Measurements from ENCODE around the gene CRTC3.

The CRTC3 gene

GRCh38 chr15:90583471-90584252 is 53.9 kb downstream of the CRTC3 start:
- TF ChIP-seq POLR2A (IDR thresholded peaks at IDR 0.05; ENCODE audit: low read depth, low read length): no peak
- FAIRE-seq (no peak), DNase-seq (ENCODE audit: insufficient read length, low spot score) (no peak)

DNA sequence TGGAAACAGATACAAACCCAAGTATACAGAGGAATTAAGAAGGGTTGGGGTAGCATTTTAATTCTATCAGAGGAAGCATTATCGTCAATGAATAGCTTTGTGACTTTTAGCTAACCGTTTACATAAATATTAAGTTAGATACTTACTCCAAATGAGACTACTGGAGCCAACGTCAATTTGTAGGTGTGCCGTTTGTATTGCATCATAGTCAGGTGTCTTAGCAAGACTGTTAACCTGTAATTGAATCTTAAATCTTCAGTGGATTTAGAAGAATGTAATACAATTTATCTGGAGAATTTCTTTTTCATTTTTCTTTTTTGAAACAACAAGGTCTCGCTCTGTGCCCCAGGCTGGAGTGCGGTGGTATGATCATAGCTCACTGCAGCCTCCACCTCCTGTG is 55.1 kb downstream of the CRTC3 start:
- FAIRE-seq (no peak), DNase-seq (ENCODE audit: insufficient read length, low spot score) (no peak)
- TF ChIP-seq POLR2A (IDR thresholded peaks at IDR 0.05; ENCODE audit: low read depth, low read length): no peak

GRCh38 chr15:90585863-90586262 is 56.1 kb downstream of the CRTC3 start:
- no peak for DNase-seq (ENCODE audit: insufficient read length, low spot score)
- FAIRE-seq: no peak
- no peak for TF ChIP-seq POLR2A (IDR thresholded peaks at IDR 0.05; ENCODE audit: low read depth, low read length)

- DNase-seq (ENCODE audit: insufficient read length, low spot score): no peak
- FAIRE-seq: no peak
- no peak for TF ChIP-seq POLR2A (IDR thresholded peaks at IDR 0.05; ENCODE audit: low read depth, low read length)
These were observed 57.2 kb downstream of the CRTC3 start for GRCh38 chr15:90586948-90587347.

GRCh38 chr15:90588427-90588826 is 58.7 kb downstream of the CRTC3 start:
- TF ChIP-seq POLR2A (IDR thresholded peaks at IDR 0.05; ENCODE audit: low read depth, low read length): no peak
- FAIRE-seq: no peak

DNA sequence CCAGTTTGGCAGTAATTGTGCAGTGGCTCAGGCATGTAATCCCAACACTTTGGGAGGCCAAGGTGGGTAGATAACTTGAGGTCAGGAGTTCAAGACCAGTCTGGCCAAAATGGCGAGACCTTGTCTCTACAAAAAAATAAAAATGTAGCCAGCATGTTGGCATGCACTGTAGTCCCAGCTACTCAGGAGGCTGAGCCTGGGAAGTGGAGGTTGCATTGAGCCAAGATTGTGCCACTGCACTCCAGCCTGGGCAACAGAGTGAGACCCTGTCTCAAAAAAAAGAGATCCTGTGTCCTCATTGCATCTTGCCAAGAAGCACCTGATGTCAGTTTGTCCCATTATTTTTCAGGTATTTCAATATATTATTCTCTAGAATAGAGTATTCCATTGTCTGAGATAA is 61.8 kb downstream of the CRTC3 start:
- no peak for FAIRE-seq
- no peak for DNase-seq (ENCODE audit: insufficient read length, low spot score)
- TF ChIP-seq POLR2A (IDR thresholded peaks at IDR 0.05; ENCODE audit: low read depth, low read length): no peak

More at GRCh38 chr15:90588427-90588826, 58.7 kb downstream of the CRTC3 start:
- DNase-seq (ENCODE audit: insufficient read length, low spot score): no peak

- peak; percentile 39 for DNase-seq (ENCODE audit: insufficient read length, low spot score)
- TF ChIP-seq POLR2A (IDR thresholded peaks at IDR 0.05; ENCODE audit: low read depth, low read length): no peak
- peak; percentile 20 for FAIRE-seq
These were observed 62.6 kb downstream of the CRTC3 start for GRCh38 chr15:90592131-90592881.

DNA sequence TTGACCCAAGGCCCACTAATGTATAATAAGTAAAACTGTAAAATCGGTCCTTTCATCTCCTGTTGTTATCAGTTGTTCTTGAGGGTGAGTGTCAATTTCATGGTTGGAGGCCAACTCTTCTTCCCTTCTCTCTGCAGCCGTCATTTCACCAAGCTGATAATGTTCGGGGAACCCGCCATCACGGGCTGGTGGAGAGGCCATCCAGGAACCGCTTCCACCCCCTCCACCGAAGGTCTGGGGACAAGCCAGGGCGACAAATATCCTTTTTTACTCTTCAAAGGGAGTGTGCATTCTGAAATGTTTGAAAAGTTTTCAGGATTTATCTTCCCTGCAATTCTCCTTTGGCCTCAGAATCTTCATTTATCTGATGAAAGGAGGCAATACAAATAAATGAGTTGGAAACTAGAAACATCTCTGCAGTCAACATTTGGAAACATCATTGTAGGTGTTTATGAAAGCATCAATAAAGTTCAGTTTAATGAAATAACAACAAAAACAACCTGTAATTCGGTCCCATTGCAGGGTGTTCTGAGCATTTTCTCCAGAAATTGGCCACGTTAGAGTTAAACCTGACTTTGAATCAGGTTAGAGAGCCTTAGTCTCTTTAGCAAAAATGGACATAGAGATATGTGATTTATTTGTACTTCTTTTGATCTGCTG is 63.9 kb downstream of the CRTC3 start:
- FAIRE-seq (no peak), DNase-seq (ENCODE audit: insufficient read length, low spot score) (no peak)
- no peak for TF ChIP-seq POLR2A (IDR thresholded peaks at IDR 0.05; ENCODE audit: low read depth, low read length)

DNA sequence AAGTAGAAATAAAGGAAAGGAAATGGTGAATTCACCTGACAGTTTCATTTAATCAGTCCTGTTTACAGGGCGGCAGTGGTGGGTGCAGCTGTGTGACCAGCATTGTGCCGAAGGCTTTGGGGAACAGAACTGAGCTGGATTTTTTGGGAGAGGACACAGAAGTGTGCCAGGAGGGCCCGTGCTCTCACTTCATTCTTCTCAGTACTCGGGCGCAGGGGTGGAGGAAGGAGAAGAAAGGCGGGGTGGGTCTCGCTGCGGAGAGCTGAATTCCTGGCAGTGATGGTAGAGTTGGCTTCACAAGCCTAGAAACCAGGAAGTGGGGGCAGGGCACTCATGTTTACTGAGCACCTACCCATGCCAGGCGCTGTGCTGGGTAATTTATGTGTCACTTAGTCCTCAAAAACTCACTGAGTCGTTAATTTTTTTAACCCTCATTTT is 64.6 kb downstream of the CRTC3 start:
- no peak for TF ChIP-seq POLR2A (IDR thresholded peaks at IDR 0.05; ENCODE audit: low read depth, low read length)
- DNase-seq (ENCODE audit: insufficient read length, low spot score) (no peak), FAIRE-seq (no peak)

DNA sequence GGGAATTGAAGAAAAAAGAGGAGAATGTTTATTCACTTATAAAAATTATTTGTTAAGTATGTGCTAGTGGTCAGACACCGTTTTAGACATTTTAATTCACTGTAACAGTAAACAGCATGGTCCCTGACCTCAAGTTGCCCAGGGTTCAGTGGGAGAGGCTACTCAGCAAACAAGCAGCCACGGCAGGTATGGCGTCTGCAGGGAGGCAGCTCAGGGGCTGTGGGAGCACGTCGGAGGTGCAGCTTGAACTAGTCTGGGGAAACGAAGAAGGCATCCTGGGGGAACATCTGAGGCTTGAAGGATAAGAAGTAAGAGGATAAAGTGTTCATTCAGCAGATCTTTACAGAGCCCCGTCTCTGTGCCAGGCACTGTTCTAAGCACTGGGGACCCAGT is 66.0 kb downstream of the CRTC3 start:
- FAIRE-seq (no peak), DNase-seq (ENCODE audit: insufficient read length, low spot score) (no peak)
- TF ChIP-seq POLR2A (IDR thresholded peaks at IDR 0.05; ENCODE audit: low read depth, low read length): no peak

- TF ChIP-seq POLR2A (IDR thresholded peaks at IDR 0.05; ENCODE audit: low read depth, low read length): no peak
- DNase-seq (ENCODE audit: insufficient read length, low spot score) (no peak), FAIRE-seq (no peak)
These were observed 67.2 kb downstream of the CRTC3 start for GRCh38 chr15:90596943-90597342.

DNA sequence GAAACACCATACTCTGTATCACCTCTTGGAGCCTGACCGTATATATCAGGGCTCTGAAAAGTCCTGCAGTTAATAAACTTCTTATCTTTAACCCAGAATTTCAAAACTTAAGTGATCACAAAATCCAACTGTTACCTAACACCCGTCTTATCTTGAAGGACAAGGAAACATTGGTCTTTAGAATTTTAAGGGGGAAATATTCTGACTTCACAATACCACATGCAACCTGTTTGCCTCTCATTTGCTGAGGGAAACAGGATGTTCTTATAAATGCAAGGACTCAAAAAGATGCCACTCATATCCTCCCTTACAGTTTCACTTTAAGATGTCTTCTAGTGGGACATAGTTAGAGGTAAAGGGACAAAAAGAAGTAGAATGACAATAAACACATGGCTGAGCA is 67.9 kb downstream of the CRTC3 start:
- DNase-seq (ENCODE audit: insufficient read length, low spot score) (no peak), FAIRE-seq (no peak)
- no peak for TF ChIP-seq POLR2A (IDR thresholded peaks at IDR 0.05; ENCODE audit: low read depth, low read length)

- DNase-seq (ENCODE audit: insufficient read length, low spot score) (no peak), FAIRE-seq (no peak)
- no peak for TF ChIP-seq POLR2A (IDR thresholded peaks at IDR 0.05; ENCODE audit: low read depth, low read length)
These were observed 68.4 kb downstream of the CRTC3 start for GRCh38 chr15:90598031-90598577.

DNA sequence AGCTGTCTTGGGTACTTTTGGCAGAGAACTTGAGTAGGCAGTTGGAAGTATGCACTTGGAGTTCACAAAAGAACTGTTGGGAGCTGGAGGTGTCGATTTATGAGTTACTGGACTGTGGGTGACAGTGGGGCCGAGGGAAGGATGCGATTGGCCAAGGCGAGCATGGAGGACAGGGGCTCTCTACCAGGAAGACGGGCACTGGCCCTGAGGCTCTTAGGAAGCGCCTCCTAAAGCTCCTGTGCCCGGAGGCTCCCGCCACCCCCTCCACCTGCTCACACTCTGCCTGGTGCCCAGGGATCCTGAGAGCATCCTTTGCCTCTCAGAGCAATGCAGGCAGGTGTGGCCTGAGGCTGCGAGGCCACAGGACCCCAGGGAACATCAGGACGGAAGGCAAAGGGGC is 69.0 kb downstream of the CRTC3 start:
- FAIRE-seq (no peak), DNase-seq (ENCODE audit: insufficient read length, low spot score) (no peak)
- TF ChIP-seq POLR2A (IDR thresholded peaks at IDR 0.05; ENCODE audit: low read depth, low read length): no peak
